ENCODE measurements around the gene LZTS3. TPM values are rescaled to one million over a fixed set of nuclear protein-coding genes. Genes with fewer than 3 reads are reported as not detected.

LZTS3 gene
- polyA plus RNA-seq, 3 donors: 0.05 to 0.45 TPM; not detected in 1

- H3K4me3 Mint-ChIP-seq: no peak overlapping the region
- H2AFZ ChIP-seq (ENCODE audit: insufficient read depth, low read depth, low read length, poor library complexity, severe bottlenecking): no peak overlapping the region
- intact Hi-C loops (cut with micrococcal nuclease): no loop called here
- no peak overlapping the region for H3K9ac ChIP-seq (ENCODE audit: insufficient read depth, low read length, poor library complexity, severe bottlenecking)
- peaks cover 70% of the 10 kb centered on the region for H4K20me1 ChIP-seq (ENCODE audit: insufficient read depth, low read length)
- no peaks in the 10 kb centered on the region for H3K9me3 ChIP-seq (replicated peaks in 1 of 2; ENCODE audit: control insufficient read depth in 1 of 2, insufficient read depth in 1 of 2, low read length in 2 of 2)
- 88% methylated on average over 1 of the region's 2 CpGs for WGBS (ENCODE audit: insufficient coverage)
- H3K4me2 ChIP-seq (replicated peaks; ENCODE audit: extremely low read depth, low read length, poor library complexity, severe bottlenecking): no peak overlapping the region
- H3K4me1 ChIP-seq (ENCODE audit: control insufficient read depth in 1 of 2, insufficient read depth in 2 of 2, low read length in 2 of 2): no peaks in the 10 kb centered on the region
- peaks cover 15 to 29% of the 10 kb centered on the region in 2 donors for H3K36me3 Mint-ChIP-seq
- no peaks in the 10 kb centered on the region for H3K9me3 Mint-ChIP-seq
- H3K27ac ChIP-seq (ENCODE audit: low read depth in 1 of 2, low read length in 2 of 2): no peak overlapping the region
- peaks cover 24% of the 10 kb centered on the region for H3K79me2 ChIP-seq (ENCODE audit: insufficient read depth, low read length)
- peaks cover 3% of the 10 kb centered on the region for H3K4me1 Mint-ChIP-seq
- DNase-seq: no peak
- H3K27ac Mint-ChIP-seq: no peak overlapping the region
- H3K27me3 Mint-ChIP-seq (ENCODE audit: low read depth in 3 of 3): no peaks in the 10 kb centered on the region
- H3K27me3 ChIP-seq (ENCODE audit: control insufficient read depth in 2 of 2, insufficient read depth in 2 of 2, low read length in 2 of 2): no peaks in the 10 kb centered on the region
- peaks cover 0 to 5% of the 10 kb centered on the region in 2 donors for H3K36me3 ChIP-seq (replicated peaks in 1 of 2; ENCODE audit: control insufficient read depth in 1 of 2, insufficient read depth in 2 of 2, low read length in 2 of 2)
- TF ChIP-seq, protein P1, sequence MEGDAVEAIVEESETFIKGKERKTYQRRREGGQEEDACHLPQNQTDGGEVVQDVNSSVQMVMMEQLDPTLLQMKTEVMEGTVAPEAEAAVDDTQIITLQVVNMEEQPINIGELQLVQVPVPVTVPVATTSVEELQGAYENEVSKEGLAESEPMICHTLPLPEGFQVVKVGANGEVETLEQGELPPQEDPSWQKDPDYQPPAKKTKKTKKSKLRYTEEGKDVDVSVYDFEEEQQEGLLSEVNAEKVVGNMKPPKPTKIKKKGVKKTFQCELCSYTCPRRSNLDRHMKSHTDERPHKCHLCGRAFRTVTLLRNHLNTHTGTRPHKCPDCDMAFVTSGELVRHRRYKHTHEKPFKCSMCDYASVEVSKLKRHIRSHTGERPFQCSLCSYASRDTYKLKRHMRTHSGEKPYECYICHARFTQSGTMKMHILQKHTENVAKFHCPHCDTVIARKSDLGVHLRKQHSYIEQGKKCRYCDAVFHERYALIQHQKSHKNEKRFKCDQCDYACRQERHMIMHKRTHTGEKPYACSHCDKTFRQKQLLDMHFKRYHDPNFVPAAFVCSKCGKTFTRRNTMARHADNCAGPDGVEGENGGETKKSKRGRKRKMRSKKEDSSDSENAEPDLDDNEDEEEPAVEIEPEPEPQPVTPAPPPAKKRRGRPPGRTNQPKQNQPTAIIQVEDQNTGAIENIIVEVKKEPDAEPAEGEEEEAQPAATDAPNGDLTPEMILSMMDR (IDR thresholded peaks at IDR 0.05): no peak
- no peak overlapping the region for H3K4me3 ChIP-seq (replicated peaks in 1 of 3; ENCODE audit: low read depth in 2 of 3, low read length in 3 of 3)
These were observed 40.2 kb downstream of the LZTS3 start for GRCh38 chr20:3133155-3133554.

DNA sequence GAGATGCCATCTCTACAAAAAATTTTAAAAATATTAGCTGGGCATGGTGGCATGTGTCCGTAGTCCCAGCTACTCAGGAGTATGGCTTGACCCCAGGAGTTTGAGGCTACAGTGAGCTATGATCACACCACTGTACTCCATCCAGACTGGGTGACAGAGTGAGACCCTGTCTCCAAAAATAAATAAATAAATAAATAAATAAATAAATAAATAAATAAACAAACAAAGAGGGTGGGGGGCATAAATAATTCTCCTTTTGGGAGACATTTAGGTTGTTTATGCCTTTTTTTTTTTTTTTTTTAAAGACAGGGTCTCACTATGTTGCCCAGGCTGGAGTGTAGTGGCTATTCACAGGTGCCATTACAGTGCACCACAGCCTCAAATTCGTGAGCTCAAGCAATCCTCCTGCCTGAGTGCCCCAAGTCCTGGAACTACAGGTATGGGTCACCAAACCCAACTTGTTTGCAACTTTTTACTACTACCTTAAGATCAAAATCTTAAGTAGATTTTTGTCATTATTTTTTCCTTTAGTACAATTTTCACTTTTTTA lies 43.2 kb downstream of the LZTS3 start:
- 100% methylated on average over 1 of the region's 2 CpGs for WGBS (ENCODE audit: insufficient coverage)
- Histone ChIP-seq H2AFZ (ENCODE audit: insufficient read depth, low read depth, low read length, poor library complexity, severe bottlenecking) (no peak overlapping the region), H3K27me3 (ENCODE audit: control insufficient read depth in 2 of 2, insufficient read depth in 2 of 2, low read length in 2 of 2) (no peaks in the 10 kb centered on the region), H3K9ac (ENCODE audit: insufficient read depth, low read length, poor library complexity, severe bottlenecking) (no peak overlapping the region), H3K4me2 (replicated peaks; ENCODE audit: extremely low read depth, low read length, poor library complexity, severe bottlenecking) (no peak overlapping the region), H3K27ac (ENCODE audit: low read depth in 1 of 2, low read length in 2 of 2) (no peak overlapping the region), H4K20me1 (ENCODE audit: insufficient read depth, low read length) (peaks cover 52% of the 10 kb centered on the region), H3K9me3 (replicated peaks in 1 of 2; ENCODE audit: control insufficient read depth in 1 of 2, insufficient read depth in 1 of 2, low read length in 2 of 2) (peaks cover 7 to 12% of the 10 kb centered on the region in 2 donors), H3K79me2 (ENCODE audit: insufficient read depth, low read length) (peaks cover 18% of the 10 kb centered on the region), H3K4me1 (ENCODE audit: control insufficient read depth in 1 of 2, insufficient read depth in 2 of 2, low read length in 2 of 2) (no peaks in the 10 kb centered on the region), H3K4me3 (replicated peaks in 1 of 3; ENCODE audit: low read depth in 2 of 3, low read length in 3 of 3) (no peak overlapping the region), H3K36me3 (replicated peaks in 1 of 2; ENCODE audit: control insufficient read depth in 1 of 2, insufficient read depth in 2 of 2, low read length in 2 of 2) (peaks cover 0 to 16% of the 10 kb centered on the region in 2 donors)
- Mint-ChIP-seq H3K36me3 (peaks cover 14 to 32% of the 10 kb centered on the region in 2 donors), H3K27me3 (ENCODE audit: low read depth in 3 of 3) (no peaks in the 10 kb centered on the region), H3K9me3 (peaks cover 6 to 21% (median 13%) of the 10 kb centered on the region in 7 donors), H3K27ac (no peak overlapping the region), H3K4me3 (no peak overlapping the region), H3K4me1 (peaks cover 3% of the 10 kb centered on the region)
- no peak for DNase-seq
- intact Hi-C loops (cut with micrococcal nuclease): no loop called here
- TF ChIP-seq, protein P1 (IDR thresholded peaks at IDR 0.05): no peak
